Panc1 (cell line): ENCODE results near the gene GRK1. TPM values are rescaled to one million over a fixed set of nuclear protein-coding genes. Genes with fewer than 3 reads are reported as not detected.

ENCODE experiments used
- ATAC-seq: fragments of 200-7000 bp; cut with Tn5 transposase; 2 replicates; pipeline ENCODE4 v1.9.1; 2020; ENCODE audit warnings: mild to moderate bottlenecking, moderate library complexity
- BruUV-seq: library from RNA; stranded (reverse); fragments of 400-500 nt; replicated peaks from 2 replicates; lab custom pipeline; 2021; lab: Mats Ljungman, UMichigan
- CTCF ChIA-PET: fragments of 300-600 bp; sonication (Branson Sonifier 250); formaldehyde crosslinking; loops from one replicate; lab custom pipeline; 2022; ENCODE audit warnings: antibody characterized with exemption; lab: Charles Lee
- POLR2A ChIA-PET: fragments of 300-600 bp; sonication (Branson Sonifier 250); formaldehyde crosslinking; loops from one replicate; lab custom pipeline; 2022; ENCODE audit warnings: antibody characterized with exemption; lab: Charles Lee
- DNase-seq: peaks from one replicate; pipeline ENCODE4 v3.0.0-alpha.2; 2010; ENCODE audit warnings: low read depth, low spot score
- H3K27ac ChIP-seq: 2 replicates; pipeline ENCODE4 v1.5.1; 2011; ENCODE audit warnings: mild to moderate bottlenecking, low read length, inconsistent platforms
- H3K27me3 ChIP-seq: fragments of 200-500 bp; sonication (Bioruptor generic); 2 replicates; pipeline ENCODE4 v1.6.0; 2014; ENCODE audit warnings: low read length, inconsistent platforms; ENCODE audit not compliant: control insufficient read depth, insufficient read depth
- H3K36me3 ChIP-seq: fragments of 200-500 bp; sonication (Bioruptor generic); 2 replicates; pipeline ENCODE4 v1.5.1; 2014; ENCODE audit warnings: inconsistent platforms, mild to moderate bottlenecking, low read length, moderate library complexity; ENCODE audit not compliant: control insufficient read depth, insufficient read depth
- H3K4me1 ChIP-seq: 2 replicates; pipeline ENCODE4 v1.5.1; 2011; ENCODE audit warnings: inconsistent platforms, mild to moderate bottlenecking, low read length, moderate library complexity; ENCODE audit not compliant: control insufficient read depth, insufficient read depth
- H3K4me3 ChIP-seq, 2 experiments: 2 replicates each; pipeline ENCODE4 v1.5.1; 2011 to 2012; ENCODE audit warnings: low read depth in 2 of 2, low read length in 2 of 2, mild to moderate bottlenecking in 2 of 2, inconsistent platforms in 1 of 2, moderate library complexity in 1 of 2
- H3K9me3 ChIP-seq: fragments of 200-500 bp; sonication (Bioruptor generic); 2 replicates; pipeline ENCODE4 v1.5.1; 2014; ENCODE audit warnings: low read depth, mild to moderate bottlenecking, inconsistent platforms, low read length, moderate library complexity; ENCODE audit not compliant: control insufficient read depth, insufficient read depth
- CTCF ChIP-seq: fragments of 450-650 bp; IDR thresholded peaks from 2 replicates; pipeline ENCODE4 v1.5.1; 2017; ENCODE audit warnings: mild to moderate bottlenecking
- POLR2AphosphoS5 ChIP-seq: IDR thresholded peaks from 2 replicates; pipeline ENCODE4 v1.6.1; 2012; ENCODE audit warnings: mild to moderate bottlenecking, low read depth, low read length, moderate library complexity
- REST ChIP-seq, 2 experiments: IDR thresholded peaks; 2 replicates each; pipeline ENCODE4 v1.6.1; 2011 to 2012; ENCODE audit warnings: low read depth in 2 of 2, control low read depth in 1 of 2, low read length in 1 of 2, mild to moderate bottlenecking in 1 of 2, moderate library complexity in 1 of 2; ENCODE audit not compliant: insufficient read depth in 1 of 2
- SIN3A ChIP-seq: IDR thresholded peaks from 2 replicates; pipeline ENCODE4 v1.6.1; 2012; ENCODE audit warnings: low read depth, mild to moderate bottlenecking, low read length, moderate library complexity, borderline replicate concordance; ENCODE audit not compliant: insufficient read depth
- TCF7L2 ChIP-seq: IDR thresholded peaks from 2 replicates; pipeline ENCODE4 v1.6.1; 2011; ENCODE audit warnings: mild to moderate bottlenecking, low read depth, low read length, inconsistent platforms
- in situ Hi-C: cut with HindIII; loops from 2 replicates; pipeline ENCODE4 v1.10.0; 2016; ENCODE audit warnings: low sequenced_read_pairs, low pct_unique_long_range_greater_than_20kb
- intact Hi-C: fragments of 100-400 bp; cut with micrococcal nuclease; formaldehyde crosslinking; loops from one replicate; pipeline ENCODE4 v1.10.0; 2022; ENCODE audit not compliant: unreplicated experiment
- total RNA-seq: library from RNA; stranded (reverse); gene quantifications from one replicate; pipeline ENCODE4 v1.2.1, GENCODE V29; 2021; ENCODE audit not compliant: unreplicated experiment

The GRK1 gene
- total RNA-seq, 1 experiment from 2014 or later, result 1.8 TPM

- TF ChIP-seq REST (IDR thresholded peaks at IDR 0.05; ENCODE audit: insufficient read depth in 1 of 2, low read depth in 2 of 2, low read length in 1 of 2) (no peak), SIN3A (no peak), TCF7L2 (no peak), CTCF (no peak), POLR2AphosphoS5 (no peak)
- DNase-seq, result no peak
- H3K27me3 ChIP-seq, result no peaks in the 10 kb centered on the region
- H3K9me3 ChIP-seq, result no peaks in the 10 kb centered on the region
- intact Hi-C loops, result no loop called here
- H3K4me3 ChIP-seq, result no peak overlapping the region
- ChIA-PET POLR2A (no interaction called here), CTCF (no interaction called here)
- BruUV-seq, result no TSS peak
- no peak overlapping the region for H3K27ac ChIP-seq
- in situ Hi-C loops, result no loop called here
- H3K36me3 ChIP-seq, result no peaks in the 10 kb centered on the region
- ATAC-seq, result no peak
- no peaks in the 10 kb centered on the region for H3K4me1 ChIP-seq
Measured at GRCh38 chr13:113765564-113765910, 98.5 kb downstream of the GRK1 start.

- ATAC-seq, result no peak
- POLR2A ChIA-PET, result no interaction called here
- no peaks in the 10 kb centered on the region for H3K27me3 ChIP-seq
Measured at GRCh38 chr13:113766035-113766800, 99.2 kb downstream of the GRK1 start.

More at GRCh38 chr13:113766035-113766800, 99.2 kb downstream of the GRK1 start:
- Histone ChIP-seq H3K4me3 (no peak overlapping the region), H3K27ac (no peak overlapping the region), H3K36me3 (no peaks in the 10 kb centered on the region), H3K9me3 (no peaks in the 10 kb centered on the region), H3K4me1 (no peaks in the 10 kb centered on the region)
- intact Hi-C loops (no loop called here), in situ Hi-C loops (no loop called here)
- no TSS peak for BruUV-seq
- no peak for TF ChIP-seq REST (IDR thresholded peaks at IDR 0.05; ENCODE audit: insufficient read depth in 1 of 2, low read depth in 2 of 2, low read length in 1 of 2)
- no peak for TF ChIP-seq SIN3A
- no peak for TF ChIP-seq POLR2AphosphoS5
- TF ChIP-seq CTCF, result no peak
- no peak for TF ChIP-seq TCF7L2
- CTCF ChIA-PET, result no interaction called here
- DNase-seq, result no peak
